HTR-8/SVneo (cell line): ENCODE measurements around the gene MPV17L.
"Not testable (repeated sequence)": the region's sequence is repeated elsewhere in the genome, so short reads cannot be mapped to it uniquely, and the experiment has no call there.

Experiments
- DNase-seq: peaks from one replicate; pipeline ENCODE4 v3.0.0; 2011; ENCODE audit warnings: low spot score, mixed read lengths; ENCODE audit not compliant: insufficient read length
- FAIRE-seq: peaks from 2 replicates; lab custom pipeline; 2011; peaks lifted over from hg19 to GRCh38; lab: Jason Lieb, UNC

Gene MPV17L

DNA sequence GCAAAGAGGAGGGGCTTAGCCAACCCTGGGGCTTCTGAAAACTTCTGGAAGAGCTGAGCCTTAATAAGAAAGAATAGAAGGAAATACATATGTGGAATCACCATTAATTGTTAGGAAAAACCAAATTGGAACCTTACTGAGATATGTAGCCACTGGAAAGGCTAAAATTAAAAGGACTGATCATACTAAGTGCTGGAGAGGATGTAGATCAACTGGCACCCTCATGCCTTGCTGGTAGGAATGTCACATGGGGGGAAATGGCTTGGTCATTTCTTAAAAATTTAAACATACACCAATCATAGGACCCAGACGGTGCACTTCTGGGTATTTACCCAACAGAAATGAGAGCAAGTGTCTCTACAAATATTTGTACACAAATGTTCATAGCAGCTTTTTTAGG lies 49.9 kb downstream of the MPV17L start:
- FAIRE-seq (no peak), DNase-seq (no peak)

DNA sequence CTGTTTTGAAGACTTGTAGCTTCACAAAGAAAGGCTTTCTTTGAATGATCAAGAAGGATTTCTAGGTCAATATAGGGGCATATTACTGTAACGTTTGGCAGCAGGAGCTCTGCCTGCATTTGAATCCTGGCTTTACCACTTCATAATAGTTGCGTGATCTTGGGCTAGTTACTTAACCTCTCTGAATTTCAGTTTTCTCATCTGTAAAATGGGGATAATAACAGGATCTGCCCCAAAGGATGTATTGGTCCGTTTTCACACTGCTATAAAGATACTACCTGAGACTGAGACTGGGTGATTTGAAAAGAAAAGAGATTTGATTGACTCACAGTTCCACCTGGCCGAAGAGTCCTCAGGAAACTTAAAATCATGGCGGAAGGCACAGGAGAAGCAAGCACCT lies 51.3 kb downstream of the MPV17L start:
- FAIRE-seq (no peak), DNase-seq (no peak)

DNA sequence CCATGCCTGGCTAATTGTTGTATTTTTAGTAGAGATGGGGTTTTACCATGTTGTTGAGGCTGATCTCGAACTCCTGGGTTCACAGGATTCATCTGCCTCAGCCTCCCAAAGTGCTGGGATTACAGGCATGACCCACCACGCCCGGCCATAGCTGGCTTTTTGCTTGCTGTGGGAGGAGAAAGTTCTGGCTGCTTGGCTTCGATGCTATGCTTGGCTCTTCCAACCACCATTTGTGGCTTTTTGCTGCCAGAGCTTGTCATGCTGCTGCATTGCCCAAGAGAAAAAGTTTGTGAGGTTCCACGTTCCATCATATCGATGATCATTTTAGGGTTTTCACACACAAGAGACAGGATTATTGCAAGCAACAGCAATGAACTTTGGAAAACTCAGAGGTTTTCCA lies 55.1 kb downstream of the MPV17L start:
- DNase-seq (no peak), FAIRE-seq (no peak)

DNA sequence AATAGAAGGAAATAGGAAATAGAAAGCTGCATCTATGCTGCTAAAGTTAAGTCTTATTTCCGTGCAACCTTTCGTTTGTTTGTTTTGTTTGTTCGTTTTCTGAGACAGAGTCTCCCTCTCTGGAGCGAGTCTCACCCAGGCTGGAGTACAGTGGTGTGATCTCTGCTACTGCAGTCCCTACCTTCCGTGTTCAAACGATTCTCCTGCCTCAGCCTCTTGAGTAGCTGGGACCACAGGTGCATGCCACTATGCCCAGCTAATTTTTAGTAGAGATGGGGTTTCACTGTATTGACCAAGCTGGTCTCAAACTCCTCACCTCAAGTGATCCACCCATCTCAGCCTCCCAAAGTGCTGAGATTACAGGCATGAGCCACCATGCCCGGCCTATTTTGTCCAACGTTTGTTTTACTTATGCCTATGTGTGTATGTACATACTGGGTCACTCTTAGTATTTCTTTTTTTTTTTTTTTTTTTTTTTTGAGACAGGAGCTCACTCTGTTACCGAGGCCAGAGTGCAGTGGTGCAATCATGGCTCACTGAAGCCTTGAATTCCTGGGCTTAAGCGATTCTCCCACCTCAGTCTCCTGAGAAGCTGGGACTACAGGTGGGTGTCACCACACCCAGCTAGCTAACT lies 55.7 kb downstream of the MPV17L start:
- FAIRE-seq (no peak), DNase-seq (no peak)

DNA sequence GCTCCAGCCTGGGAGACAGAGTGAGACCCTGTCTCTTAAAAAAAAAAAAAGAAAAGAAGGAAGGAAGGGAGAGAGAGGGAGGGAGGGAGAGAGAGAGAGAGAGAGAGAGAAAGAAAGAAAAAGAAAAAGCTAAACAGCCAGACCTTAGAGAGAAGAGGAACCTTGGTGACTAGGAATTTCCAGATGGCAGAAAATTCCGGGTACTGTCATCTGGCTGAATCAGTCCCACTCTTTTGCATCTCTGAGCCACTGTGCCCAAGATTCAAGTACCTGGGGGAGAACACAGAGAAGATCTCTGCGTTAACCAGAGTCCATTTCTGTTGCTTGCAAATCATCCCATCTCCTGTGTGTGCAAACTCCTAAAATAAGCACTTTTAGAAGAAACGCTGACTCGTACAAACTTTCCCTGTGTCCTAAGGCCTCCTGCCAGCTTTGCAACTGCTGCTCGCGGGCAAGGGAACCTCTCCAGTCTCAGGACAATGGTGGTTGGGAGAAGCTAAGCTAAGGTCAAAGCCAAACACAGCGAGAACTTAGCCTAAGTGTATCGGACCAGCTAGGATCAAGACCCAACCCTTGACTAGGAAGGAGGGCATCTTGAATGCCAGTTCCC lies 56.8 kb downstream of the MPV17L start:
- DNase-seq (no peak), FAIRE-seq (no peak)

DNA sequence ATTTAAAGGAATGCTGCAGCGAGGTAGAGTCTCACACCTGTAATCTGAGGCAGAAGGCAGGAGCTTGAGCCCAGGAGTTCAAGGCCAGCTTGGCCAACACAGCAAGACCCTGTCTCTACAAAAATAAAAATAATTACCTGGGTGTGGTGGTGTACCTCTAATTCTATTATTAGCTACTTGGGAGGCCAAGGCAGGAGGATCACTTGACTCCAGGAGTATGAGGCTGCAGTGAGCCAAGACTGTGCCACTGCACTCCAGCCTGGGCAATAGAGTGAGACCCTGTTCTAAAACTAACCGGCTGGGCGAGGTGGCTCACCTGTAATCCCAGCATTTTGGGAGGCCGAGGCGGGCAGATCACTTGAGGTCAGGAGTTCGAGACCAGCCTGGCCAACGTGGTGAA lies 57.7 kb downstream of the MPV17L start:
- DNase-seq, result not testable (repeated sequence)

DNA sequence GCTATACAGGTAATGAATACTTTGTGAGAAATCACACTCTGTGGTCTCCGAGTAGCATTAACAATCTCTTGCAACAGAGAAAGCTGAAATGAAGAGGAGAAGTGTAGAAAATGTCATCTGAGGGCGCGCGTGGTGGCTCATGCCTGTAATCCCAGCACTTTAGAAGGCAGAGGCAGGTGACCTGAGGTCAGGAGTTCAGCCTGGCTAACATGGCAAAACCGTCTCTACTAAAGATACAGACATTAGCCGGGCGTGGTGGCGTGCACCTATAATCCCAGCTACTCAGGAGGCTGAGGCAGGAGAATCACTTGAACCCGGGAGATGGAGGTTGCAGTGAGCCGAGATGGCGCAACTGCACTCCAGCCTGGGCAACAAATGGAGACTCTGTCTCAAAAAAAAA lies 59.4 kb downstream of the MPV17L start:
- DNase-seq, FAIRE-seq: not testable (repeated sequence)

More for the DNA sequence above, 57.7 kb downstream of the MPV17L start:
- FAIRE-seq, result not testable (repeated sequence)

DNA sequence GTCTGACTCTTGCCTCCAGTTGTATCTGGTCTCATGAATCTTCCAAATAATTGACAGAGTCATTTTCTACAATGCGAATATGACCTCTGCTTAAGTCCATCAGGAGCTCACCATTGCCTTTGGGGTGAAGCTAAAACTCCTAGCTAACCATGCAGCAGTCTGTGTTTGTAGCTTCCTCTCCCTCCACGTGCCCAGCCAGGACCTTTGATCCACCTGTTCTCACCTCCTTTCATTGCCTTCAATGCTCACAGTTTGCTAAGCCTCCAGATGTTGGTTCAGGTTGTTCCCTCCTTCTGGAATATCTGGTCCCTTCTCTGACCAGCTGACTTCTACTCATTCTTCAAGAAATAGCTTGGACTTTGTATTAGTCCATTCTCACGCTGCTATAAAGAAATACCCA lies 61.8 kb downstream of the MPV17L start:
- FAIRE-seq (no peak), DNase-seq (no peak)

DNA sequence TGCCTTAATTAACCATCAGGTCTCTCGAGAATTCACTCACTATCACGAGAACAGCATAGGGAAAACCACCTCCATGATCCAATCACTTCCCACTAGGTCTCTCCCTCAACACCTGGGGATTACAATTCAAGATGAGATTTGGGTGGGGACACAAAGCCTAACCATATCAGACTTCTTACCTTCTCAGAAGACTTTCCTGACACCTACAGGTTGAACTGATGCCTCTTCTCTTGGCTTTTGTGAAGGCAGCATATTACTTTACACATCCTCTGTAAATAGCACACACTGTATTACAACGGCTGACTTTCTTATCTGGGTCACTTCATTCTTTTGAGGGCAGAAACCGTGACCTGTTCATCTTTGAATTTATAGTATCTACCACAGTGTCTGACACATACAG lies 62.4 kb downstream of the MPV17L start:
- FAIRE-seq (no peak), DNase-seq (no peak)

DNA sequence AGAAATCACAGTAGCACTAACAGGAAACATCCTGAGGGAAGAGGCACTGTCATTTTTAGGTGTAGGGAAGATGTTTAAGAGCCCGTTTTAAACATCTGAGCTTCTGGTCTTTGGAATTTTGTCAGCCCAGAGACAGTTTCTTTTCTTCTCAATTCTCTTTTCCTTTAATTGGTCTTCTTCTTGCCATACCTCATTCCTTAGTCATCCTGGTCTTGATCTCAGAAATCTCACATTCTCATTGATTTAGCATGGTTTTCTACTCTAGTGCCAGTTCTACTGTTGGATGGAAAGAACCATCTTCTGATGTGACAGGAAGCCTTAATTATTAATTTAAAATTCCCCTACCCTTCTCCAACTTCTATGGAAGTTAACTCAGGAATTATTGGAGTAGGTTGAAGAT lies 64.2 kb downstream of the MPV17L start:
- FAIRE-seq, result no peak
- no peak for DNase-seq

DNA sequence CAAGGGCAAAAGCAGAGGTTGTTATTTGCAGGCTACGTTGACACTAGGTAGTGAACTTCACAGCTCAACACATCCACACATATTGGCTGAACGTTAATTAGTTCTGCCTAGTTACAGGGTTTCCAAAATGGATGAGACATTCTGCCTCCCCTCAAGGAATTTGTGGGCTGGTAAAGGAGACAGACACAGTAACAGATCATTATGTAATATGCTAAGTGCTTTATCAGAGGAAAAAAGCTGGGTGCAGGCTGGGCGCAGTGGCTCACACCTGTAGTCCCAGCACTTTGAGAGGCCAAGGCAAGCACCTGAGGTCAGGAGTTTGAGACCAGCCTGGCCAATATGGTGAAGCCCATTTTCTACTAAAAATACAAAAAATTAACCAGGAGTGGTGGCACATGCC lies 65.0 kb downstream of the MPV17L start:
- no peak for FAIRE-seq
- no peak for DNase-seq

DNA sequence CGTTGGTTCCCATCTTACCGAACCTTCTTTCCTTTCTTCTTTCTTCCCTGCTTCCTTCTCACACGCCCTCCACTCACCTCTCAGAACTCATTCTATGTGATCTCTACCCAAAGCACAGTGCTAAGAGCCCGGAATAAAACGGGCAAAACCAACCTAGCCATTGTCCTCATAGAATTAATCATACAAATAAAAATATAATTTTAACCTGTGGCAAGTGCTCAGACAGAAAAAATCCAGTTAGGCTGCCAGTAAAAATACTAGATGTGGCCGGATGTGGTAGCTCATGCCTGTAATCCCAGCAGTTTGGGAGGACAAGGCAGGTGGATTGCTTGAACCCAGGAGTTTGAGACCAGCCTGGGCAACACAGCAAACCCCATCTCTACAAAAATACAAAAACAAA lies 65.8 kb downstream of the MPV17L start:
- FAIRE-seq, result no peak
- DNase-seq, result no peak
